Mucosa of rectum (tissue), 2 donors: ENCODE measurements around the gene EIF4E2.
"Not testable (repeated sequence)": the region's sequence is repeated elsewhere in the genome, so short reads cannot be mapped to it uniquely, and the experiment has no call there.

Experiments used
- H3K27ac ChIP-seq, 2 donors: one replicate each; pipeline ENCODE4 v1.7.0; 2013; ENCODE audit warnings: inconsistent platforms in 2 of 2, low read depth in 2 of 2, low read length in 2 of 2
- H3K27me3 ChIP-seq, 2 donors: one replicate each; pipeline ENCODE4 v1.7.0; 2013; ENCODE audit warnings: low read length in 2 of 2; ENCODE audit not compliant: control insufficient read depth in 2 of 2, insufficient read depth in 2 of 2
- H3K36me3 ChIP-seq, 2 donors: one replicate each; pipeline ENCODE4 v1.7.0; 2013; ENCODE audit warnings: low read length in 2 of 2; ENCODE audit not compliant: control insufficient read depth in 2 of 2, insufficient read depth in 2 of 2
- H3K4me1 ChIP-seq, 2 donors: one replicate each; pipeline ENCODE4 v1.7.0; 2013; ENCODE audit warnings: low read length in 2 of 2, mild to moderate bottlenecking in 1 of 2; ENCODE audit not compliant: control insufficient read depth in 2 of 2, insufficient read depth in 2 of 2
- H3K4me3 ChIP-seq, 2 donors: one replicate each; pipeline ENCODE4 v1.7.0; 2013; ENCODE audit warnings: low read length in 2 of 2
- H3K9ac ChIP-seq, 2 donors: one replicate each; pipeline ENCODE4 v1.7.0; 2013; ENCODE audit warnings: low read length in 2 of 2, low read depth in 1 of 2, mild to moderate bottlenecking in 1 of 2
- H3K9me3 ChIP-seq, 2 donors: one replicate each; pipeline ENCODE4 v1.7.0; 2013; ENCODE audit warnings: low read length in 2 of 2; ENCODE audit not compliant: control insufficient read depth in 2 of 2
- donor health status: healthy.
- donor health status: Normal muscosa, but diverticular disease.

EIF4E2 gene

GRCh38 chr2:232528746-232529460 lies 21.6 kb upstream of the EIF4E2 start:
- H3K36me3 ChIP-seq, result no peaks in the 10 kb centered on the region
- H3K9me3 ChIP-seq, result no peaks in the 10 kb centered on the region
- no peaks in the 10 kb centered on the region for H3K4me1 ChIP-seq
- no peak overlapping the region for H3K4me3 ChIP-seq
- H3K9ac ChIP-seq, result no peak overlapping the region
- H3K27me3 ChIP-seq, result peaks cover 7 to 11% of the 10 kb centered on the region in 2 donors
- no peak overlapping the region for H3K27ac ChIP-seq

DNA sequence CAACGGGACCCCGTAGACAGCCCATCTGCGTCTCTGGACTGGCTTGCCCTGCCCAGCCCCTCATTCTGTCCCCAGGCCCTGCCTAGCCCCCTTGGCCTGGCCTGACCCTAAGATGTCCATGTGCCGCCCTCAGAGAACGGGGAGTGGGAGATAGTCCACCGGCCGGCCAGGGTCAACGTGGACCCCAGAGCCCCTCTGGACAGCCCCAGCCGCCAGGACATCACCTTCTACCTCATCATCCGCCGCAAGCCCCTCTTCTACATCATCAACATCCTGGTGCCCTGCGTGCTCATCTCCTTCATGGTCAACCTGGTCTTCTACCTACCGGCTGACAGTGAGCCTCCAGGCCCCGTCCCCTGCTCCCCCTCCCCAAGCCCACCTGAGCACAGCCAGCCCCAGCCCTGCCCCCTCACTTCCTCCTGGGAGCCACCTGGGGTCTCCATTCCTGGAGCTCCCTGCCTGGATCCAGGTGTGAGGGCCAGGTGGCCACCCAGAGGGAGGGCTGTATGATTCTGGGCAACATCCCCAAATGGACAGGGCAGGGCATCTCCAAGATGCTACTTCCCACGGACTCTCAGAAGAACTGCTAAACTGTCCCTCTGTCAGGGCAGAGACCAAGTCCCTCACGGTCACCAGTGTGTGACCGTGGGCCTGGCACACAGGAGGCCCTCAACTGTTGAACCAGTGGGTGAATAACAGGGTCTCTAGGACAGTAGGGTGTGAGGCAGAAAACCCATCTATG lies 20.5 kb upstream of the EIF4E2 start:
- Histone ChIP-seq H3K4me3 (no peak overlapping the region), H3K27me3 (peaks cover 0 to 4% of the 10 kb centered on the region in 2 donors), H3K27ac (no peak overlapping the region), H3K9ac (no peak overlapping the region), H3K9me3 (no peaks in the 10 kb centered on the region), H3K4me1 (no peaks in the 10 kb centered on the region), H3K36me3 (no peaks in the 10 kb centered on the region)

- no peaks in the 10 kb centered on the region for H3K36me3 ChIP-seq
- H3K4me1 ChIP-seq, result no peaks in the 10 kb centered on the region
- H3K27ac ChIP-seq, result no peak overlapping the region
- H3K9me3 ChIP-seq, result no peaks in the 10 kb centered on the region
- H3K27me3 ChIP-seq, result peaks cover 0 to 4% of the 10 kb centered on the region in 2 donors
- no peak overlapping the region for H3K4me3 ChIP-seq
- no peak overlapping the region for H3K9ac ChIP-seq
These were observed 19.7 kb upstream of the EIF4E2 start for GRCh38 chr2:232530626-232531260.

DNA sequence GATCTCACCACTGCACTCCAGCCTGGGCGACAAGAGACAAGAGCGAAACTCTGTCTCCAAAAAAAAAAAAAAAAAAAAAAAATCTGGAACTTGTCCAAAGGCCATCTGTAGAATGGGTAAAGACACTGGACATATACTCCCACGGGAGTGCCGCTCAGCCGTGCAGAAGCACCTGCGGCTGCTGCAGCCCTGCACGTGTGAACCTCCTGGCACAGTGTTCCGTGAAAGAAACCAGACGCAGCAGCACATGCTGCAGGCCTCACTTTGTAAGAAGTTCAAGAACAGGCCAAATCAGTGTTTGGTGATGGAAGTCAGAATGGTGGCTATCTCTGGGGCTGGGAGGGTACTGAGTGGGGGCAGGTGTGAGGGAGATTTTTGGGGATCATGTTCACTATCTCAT lies 18.1 kb upstream of the EIF4E2 start:
- Histone ChIP-seq H3K4me3 (no peak overlapping the region), H3K27ac (no peak overlapping the region), H3K9ac (no peak overlapping the region), H3K36me3 (no peaks in the 10 kb centered on the region), H3K27me3 (peaks cover 0 to 4% of the 10 kb centered on the region in 2 donors), H3K4me1 (no peaks in the 10 kb centered on the region), H3K9me3 (peaks cover 0 to 3% of the 10 kb centered on the region in 2 donors)

- not testable (repeated sequence) for H3K36me3 ChIP-seq, H3K4me3 ChIP-seq, H3K9ac ChIP-seq, H3K27me3 ChIP-seq, H3K4me1 ChIP-seq, H3K27ac ChIP-seq, H3K9me3 ChIP-seq
These were observed 17.7 kb upstream of the EIF4E2 start for GRCh38 chr2:232532821-232533220.

- Histone ChIP-seq H3K4me1 (no peaks in the 10 kb centered on the region), H3K36me3 (no peaks in the 10 kb centered on the region), H3K27ac (no peak overlapping the region), H3K9me3 (peaks cover 0 to 3% of the 10 kb centered on the region in 2 donors), H3K9ac (no peak overlapping the region), H3K4me3 (no peak overlapping the region), H3K27me3 (peaks cover 2% of the 10 kb centered on the region in 2 donors)
These were observed 16.4 kb upstream of the EIF4E2 start for GRCh38 chr2:232533944-232534710.

DNA sequence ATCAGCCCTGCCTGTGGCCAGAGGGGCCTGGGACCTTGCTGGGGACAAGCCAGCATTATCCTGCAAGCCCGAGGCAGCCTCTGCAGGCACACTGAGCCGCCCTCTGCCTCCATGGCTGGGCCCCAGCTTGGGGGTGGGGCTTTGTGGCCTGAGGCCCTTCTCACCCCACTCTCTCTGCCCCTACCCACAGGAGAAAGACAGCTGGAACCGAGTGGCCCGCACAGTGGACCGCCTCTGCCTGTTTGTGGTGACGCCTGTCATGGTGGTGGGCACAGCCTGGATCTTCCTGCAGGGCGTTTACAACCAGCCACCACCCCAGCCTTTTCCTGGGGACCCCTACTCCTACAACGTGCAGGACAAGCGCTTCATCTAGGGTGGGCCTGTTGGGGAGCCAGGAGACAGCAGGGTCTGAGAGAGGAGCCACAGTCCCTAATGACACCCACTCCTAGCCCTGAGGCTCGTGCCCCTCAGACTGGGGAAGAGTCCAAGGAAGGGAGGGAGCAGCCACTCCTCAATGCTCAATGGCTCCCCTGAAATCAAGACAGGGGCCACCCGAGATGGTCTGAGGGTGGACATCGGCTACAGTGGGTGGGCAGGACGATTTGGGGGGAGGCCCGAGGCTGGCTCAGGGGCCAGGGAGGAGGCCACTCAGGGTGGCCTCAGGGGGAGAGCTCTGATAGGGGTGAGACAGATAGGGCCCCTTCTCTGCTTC lies 15.4 kb upstream of the EIF4E2 start:
- H3K9ac ChIP-seq, result no peak overlapping the region

DNA sequence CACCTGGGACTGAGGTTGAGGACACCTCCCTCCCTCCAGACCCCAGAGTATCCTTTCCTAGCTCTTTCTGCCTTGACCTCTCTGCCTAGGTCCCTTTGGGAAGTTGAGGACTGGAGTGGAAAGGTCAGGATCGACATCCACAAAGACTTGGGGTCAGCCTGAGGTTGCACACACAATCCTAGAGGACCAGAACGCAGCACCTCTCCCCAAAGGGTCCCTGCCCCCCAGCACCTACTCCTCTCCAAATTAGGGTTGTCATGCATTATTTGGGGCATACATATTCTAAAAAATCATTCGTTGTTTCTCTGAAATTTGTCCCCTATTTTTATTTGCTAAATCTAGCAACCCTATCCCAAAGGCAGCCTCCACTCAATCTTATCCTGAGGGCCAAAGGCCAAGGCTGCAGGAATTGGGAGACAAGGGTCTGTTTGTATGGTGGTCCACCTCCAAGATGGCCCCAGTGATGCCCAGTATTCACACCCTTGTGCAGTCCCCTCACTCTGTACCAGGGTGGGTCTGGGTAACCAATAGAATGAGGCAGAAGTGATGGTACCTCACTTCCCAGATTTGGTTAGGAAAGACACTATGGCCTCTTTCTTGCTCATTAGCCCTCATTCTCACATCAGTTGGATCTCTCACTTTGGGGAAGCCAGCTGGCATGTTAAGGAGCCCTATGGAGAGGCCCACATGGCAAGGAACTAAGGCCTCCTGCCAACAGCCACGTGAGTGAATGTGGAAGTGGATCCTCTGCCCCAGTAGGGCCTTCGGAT lies 14.5 kb upstream of the EIF4E2 start:
- H3K4me1 ChIP-seq, result no peaks in the 10 kb centered on the region
- H3K4me3 ChIP-seq, result no peak overlapping the region
- no peak overlapping the region for H3K9ac ChIP-seq
- H3K27ac ChIP-seq, result no peak overlapping the region
- H3K36me3 ChIP-seq, result no peaks in the 10 kb centered on the region
- H3K9me3 ChIP-seq, result peaks cover 0 to 3% of the 10 kb centered on the region in 2 donors
- peaks cover 5 to 6% of the 10 kb centered on the region in 2 donors for H3K27me3 ChIP-seq

More for the DNA sequence above, 15.4 kb upstream of the EIF4E2 start:
- no peaks in the 10 kb centered on the region for H3K36me3 ChIP-seq
- H3K27me3 ChIP-seq, result peaks cover 5% of the 10 kb centered on the region in 2 donors
- peaks cover 0 to 3% of the 10 kb centered on the region in 2 donors for H3K9me3 ChIP-seq
- H3K4me3 ChIP-seq, result no peak overlapping the region
- no peaks in the 10 kb centered on the region for H3K4me1 ChIP-seq
- H3K27ac ChIP-seq, result no peak overlapping the region

GRCh38 chr2:232537079-232537478 lies 13.4 kb upstream of the EIF4E2 start:
- no peak overlapping the region for H3K9ac ChIP-seq
- H3K9me3 ChIP-seq, result peaks cover 0 to 3% of the 10 kb centered on the region in 2 donors
- peaks cover 5 to 6% of the 10 kb centered on the region in 2 donors for H3K27me3 ChIP-seq
- H3K36me3 ChIP-seq, result no peaks in the 10 kb centered on the region
- no peak overlapping the region for H3K27ac ChIP-seq
- H3K4me3 ChIP-seq, result no peak overlapping the region
- H3K4me1 ChIP-seq, result no peaks in the 10 kb centered on the region
